Smooth muscle cell (in vitro differentiated cells): ENCODE data around the gene HBG2. TPM values are rescaled to one million over a fixed set of nuclear protein-coding genes. Genes with fewer than 3 reads are reported as not detected.

ENCODE experiments used
- DNase-seq: peaks from one replicate; lab custom pipeline; 2025; ENCODE audit not compliant: unreplicated experiment; lab: John Stamatoyannopoulos, UW
- H2AFZ ChIP-seq: fragments of 200-600 bp; sonication (generic); 2 replicates; pipeline ENCODE4 v1.6.0; 2016; ENCODE audit warnings: antibody characterized with exemption, low read depth, mild to moderate bottlenecking
- H3F3A ChIP-seq: fragments of 200-600 bp; sonication (generic); 2 replicates; pipeline ENCODE4 v1.6.0; 2017; ENCODE audit warnings: antibody characterized with exemption, low read depth
- H3K27ac ChIP-seq: fragments of 200-600 bp; sonication (generic); 2 replicates; pipeline ENCODE4 v1.5.1; 2016; ENCODE audit warnings: low read depth, mild to moderate bottlenecking
- H3K27me3 ChIP-seq: fragments of 200-600 bp; sonication (generic); 2 replicates; pipeline ENCODE4 v1.6.1; 2016; ENCODE audit warnings: low read depth, mild to moderate bottlenecking
- H3K36me3 ChIP-seq: fragments of 200-600 bp; sonication (generic); 2 replicates; pipeline ENCODE4 v1.5.1; 2016; ENCODE audit warnings: low read depth
- H3K4me1 ChIP-seq: fragments of 200-600 bp; sonication (generic); 2 replicates; pipeline ENCODE4 v1.5.1; 2016; ENCODE audit warnings: low read depth
- H3K4me2 ChIP-seq: fragments of 200-600 bp; sonication (generic); 2 replicates; pipeline ENCODE4 v1.6.0; 2016; ENCODE audit warnings: mild to moderate bottlenecking
- H3K4me3 ChIP-seq: fragments of 200-600 bp; sonication (generic); 2 replicates; pipeline ENCODE4 v1.5.1; 2016; ENCODE audit warnings: mild to moderate bottlenecking
- H3K79me2 ChIP-seq: fragments of 200-600 bp; sonication (generic); 2 replicates; pipeline ENCODE4 v1.6.0; 2016; ENCODE audit warnings: low read depth, mild to moderate bottlenecking
- H3K9ac ChIP-seq: fragments of 200-600 bp; sonication (generic); 2 replicates; pipeline ENCODE4 v1.6.0; 2016; ENCODE audit warnings: low read depth
- H3K9me3 ChIP-seq: fragments of 200-600 bp; sonication (generic); replicated peaks from 2 replicates; pipeline ENCODE4 v1.5.1; 2016; ENCODE audit warnings: low read depth
- H4K20me1 ChIP-seq: fragments of 200-600 bp; sonication (generic); 2 replicates; pipeline ENCODE4 v1.6.0; 2016; ENCODE audit warnings: low read depth
- CTCF ChIP-seq: fragments of 200-600 bp; sonication (generic); IDR thresholded peaks from 2 replicates; pipeline ENCODE4 v1.5.1; 2017; ENCODE audit warnings: borderline replicate concordance, mild to moderate bottlenecking, antibody characterized with exemption; ENCODE audit not compliant: insufficient read depth, poor library complexity, severe bottlenecking
- WGBS: methylation state at CpG from one replicate; pipeline ENCODE4 v1.1.7; 2016; ENCODE audit warnings: low lambda C conversion rate; 5-methylcytosine and 5-hydroxymethylcytosine counted together
- polyA plus RNA-seq: library from polyadenylated mRNA; unstranded; fragments of >200 nt; fragmentation: Nextera tagmentation; extraction: Ambion mirVana; gene quantifications from 2 replicates; pipeline ENCODE4 v1.2.1, GENCODE V29; 2016
- total RNA-seq: library from RNA; depleted of rRNA; stranded (reverse); fragments of >200 nt; gene quantifications from 2 replicates; pipeline ENCODE4 v1.2.3, GENCODE V29; 2014

HBG2 gene
- total and polyA plus RNA-seq, 2 experiments from 2014 or later, result not detected

- 88% methylated on average over 1 of the region's 1 CpG for WGBS
- no peaks in the 10 kb centered on the region for H4K20me1 ChIP-seq
These were observed 29.3 kb upstream of the HBG2 start for GRCh38 chr11:5283882-5284281.

GRCh38 chr11:5283086-5283485 lies 28.5 kb upstream of the HBG2 start:
- H2AFZ ChIP-seq, result no peak overlapping the region
- no peaks in the 10 kb centered on the region for H4K20me1 ChIP-seq
- H3F3A ChIP-seq, result no peaks in the 10 kb centered on the region
- H3K4me1 ChIP-seq, result no peaks in the 10 kb centered on the region
- TF ChIP-seq CTCF, result no peak
- H3K4me3 ChIP-seq, result no peak overlapping the region
- no peaks in the 10 kb centered on the region for H3K9me3 ChIP-seq
- H3K79me2 ChIP-seq, result no peaks in the 10 kb centered on the region
- 95% methylated on average over 3 of the region's 3 CpGs for WGBS
- no peak for DNase-seq
- H3K36me3 ChIP-seq, result no peaks in the 10 kb centered on the region
- no peak overlapping the region for H3K4me2 ChIP-seq
- no peak overlapping the region for H3K9ac ChIP-seq
- no peaks in the 10 kb centered on the region for H3K27me3 ChIP-seq
- no peak overlapping the region for H3K27ac ChIP-seq

More at GRCh38 chr11:5283882-5284281, 29.3 kb upstream of the HBG2 start:
- Histone ChIP-seq H3K9ac (no peak overlapping the region), H3K4me1 (no peaks in the 10 kb centered on the region), H3K27ac (no peak overlapping the region), H3K36me3 (no peaks in the 10 kb centered on the region), H3F3A (no peaks in the 10 kb centered on the region), H3K4me3 (no peak overlapping the region), H3K79me2 (no peaks in the 10 kb centered on the region), H2AFZ (no peak overlapping the region), H3K4me2 (no peak overlapping the region), H3K27me3 (no peaks in the 10 kb centered on the region), H3K9me3 (no peaks in the 10 kb centered on the region)
- TF ChIP-seq CTCF, result no peak
- no peak for DNase-seq

GRCh38 chr11:5282628-5283027 lies 28.0 kb upstream of the HBG2 start:
- no peaks in the 10 kb centered on the region for H3K9me3 ChIP-seq
- H3K4me1 ChIP-seq, result no peaks in the 10 kb centered on the region
- no peak overlapping the region for H2AFZ ChIP-seq
- TF ChIP-seq CTCF, result no peak
- WGBS, result 95% methylated on average over 2 of the region's 2 CpGs
- no peaks in the 10 kb centered on the region for H4K20me1 ChIP-seq
- H3K4me2 ChIP-seq, result no peak overlapping the region
- H3K79me2 ChIP-seq, result no peaks in the 10 kb centered on the region
- H3K27ac ChIP-seq, result no peak overlapping the region
- no peak overlapping the region for H3K9ac ChIP-seq
- H3K27me3 ChIP-seq, result no peaks in the 10 kb centered on the region
- H3F3A ChIP-seq, result no peaks in the 10 kb centered on the region
- no peak overlapping the region for H3K4me3 ChIP-seq
- DNase-seq, result no peak
- H3K36me3 ChIP-seq, result no peaks in the 10 kb centered on the region

- H3K79me2 ChIP-seq, result no peaks in the 10 kb centered on the region
- no peaks in the 10 kb centered on the region for H3K27me3 ChIP-seq
- H3K4me1 ChIP-seq, result no peaks in the 10 kb centered on the region
- H2AFZ ChIP-seq, result no peak overlapping the region
- H3K27ac ChIP-seq, result no peak overlapping the region
- no peak overlapping the region for H3K4me2 ChIP-seq
- no peak for TF ChIP-seq CTCF
- no peak overlapping the region for H3K4me3 ChIP-seq
- no peaks in the 10 kb centered on the region for H3K36me3 ChIP-seq
- no peak overlapping the region for H3K9ac ChIP-seq
- no peaks in the 10 kb centered on the region for H4K20me1 ChIP-seq
- DNase-seq, result no peak
- H3K9me3 ChIP-seq, result no peaks in the 10 kb centered on the region
- no peaks in the 10 kb centered on the region for H3F3A ChIP-seq
These were observed 27.0 kb upstream of the HBG2 start for GRCh38 chr11:5281596-5281995.
